ENCODE data around the gene TCF3. TPM values are rescaled to one million over a fixed set of nuclear protein-coding genes. Genes with fewer than 3 reads are reported as not detected.
"Not testable (repeated sequence)": the region's sequence is repeated elsewhere in the genome, so short reads cannot be mapped to it uniquely, and the experiment has no call there.

The TCF3 gene
- 150 TPM for polyA plus RNA-seq (2013, experiment 1 of 2; ENCODE audit: insufficient read length)
- 161 TPM for polyA plus RNA-seq (2013, experiment 2 of 2; ENCODE audit: insufficient read length)

- DNase-seq, result peak; percentile 99
Measured at GRCh38 chr19:1652471-1653299, at the start of gene TCF3. Gene TCF3, minus strand, starts transcription at chr19:1652615. Its CDS starts 2,367 bp downstream, at chr19:1650248.

- DNase-seq, result no peak
Measured at GRCh38 chr19:1700733-1701663, 48.6 kb upstream of the TCF3 start.

- DNase-seq, result no peak
Measured at GRCh38 chr19:1699998-1700732, 47.8 kb upstream of the TCF3 start.

- no peak for DNase-seq
Measured at GRCh38 chr19:1699386-1699785, 47.0 kb upstream of the TCF3 start.

GRCh38 chr19:1698636-1699035 is 46.2 kb upstream of the TCF3 start:
- DNase-seq, result no peak

GRCh38 chr19:1695481-1695880 is 43.1 kb upstream of the TCF3 start:
- not testable (repeated sequence) for DNase-seq

GRCh38 chr19:1691589-1692290 is 39.3 kb upstream of the TCF3 start:
- DNase-seq, result no peak

- DNase-seq, result no peak
Measured at GRCh38 chr19:1690699-1691307, 38.4 kb upstream of the TCF3 start.

GRCh38 chr19:1685785-1686184 is 33.4 kb upstream of the TCF3 start:
- DNase-seq, result not testable (repeated sequence)

GRCh38 chr19:1685046-1685445 is 32.6 kb upstream of the TCF3 start:
- no peak for DNase-seq

GRCh38 chr19:1684573-1684912 is 32.1 kb upstream of the TCF3 start:
- DNase-seq, result no peak

GRCh38 chr19:1683869-1684572 is 31.6 kb upstream of the TCF3 start:
- no peak for DNase-seq

- no peak for DNase-seq
Measured at GRCh38 chr19:1680976-1681375, 28.6 kb upstream of the TCF3 start.

- DNase-seq, result no peak
Measured at GRCh38 chr19:1678073-1678472, 25.7 kb upstream of the TCF3 start.

- DNase-seq, result no peak
Measured at GRCh38 chr19:1676351-1677266, 24.2 kb upstream of the TCF3 start.

- no peak for DNase-seq
Measured at GRCh38 chr19:1675633-1676350, 23.4 kb upstream of the TCF3 start.

GRCh38 chr19:1674293-1674679 is 21.9 kb upstream of the TCF3 start:
- DNase-seq, result no peak

- no peak for DNase-seq
Measured at GRCh38 chr19:1673645-1674292, 21.4 kb upstream of the TCF3 start.

Measured in fibroblast of skin of abdomen (primary cell).